ENCODE data around the gene KNOP1.

KNOP1 gene

GRCh38 chr16:19704321-19705145 is 13.5 kb downstream of the KNOP1 start:
- DNase-seq, result peak; percentile 68
- H3K4me3 ChIP-seq (ENCODE audit: low read depth, low read length), result no peak overlapping the region
- in situ Hi-C loops (cut with HindIII; ENCODE audit: low pct_ligation_motif_present, low sequenced_read_pairs), result no loop called here
- no peaks in the 10 kb centered on the region for H3K27me3 ChIP-seq (replicated peaks)
- no peak for TF ChIP-seq CTCF (IDR thresholded peaks at IDR 0.05; ENCODE audit: low read depth, low read length, missing control alignments)
- peak overlapping the region; percentile 77 for H3K27ac ChIP-seq
- H3K36me3 ChIP-seq (replicated peaks), result peaks cover 43% of the 10 kb centered on the region

GRCh38 chr16:19703172-19703889 is 14.7 kb downstream of the KNOP1 start:
- in situ Hi-C loops (cut with HindIII; ENCODE audit: low pct_ligation_motif_present, low sequenced_read_pairs), result no loop called here
- no peak for TF ChIP-seq CTCF (IDR thresholded peaks at IDR 0.05; ENCODE audit: low read depth, low read length, missing control alignments)
- no peak for DNase-seq
- Histone ChIP-seq H3K27ac (no peak overlapping the region), H3K36me3 (replicated peaks) (peaks cover 40% of the 10 kb centered on the region), H3K4me3 (ENCODE audit: low read depth, low read length) (no peak overlapping the region), H3K27me3 (replicated peaks) (no peaks in the 10 kb centered on the region)

- TF ChIP-seq CTCF (IDR thresholded peaks at IDR 0.05; ENCODE audit: low read depth, low read length, missing control alignments), result no peak
- Histone ChIP-seq H3K36me3 (replicated peaks) (peaks cover 33% of the 10 kb centered on the region), H3K4me3 (ENCODE audit: low read depth, low read length) (no peak overlapping the region), H3K27ac (peak overlapping the region; percentile 68), H3K27me3 (replicated peaks) (no peaks in the 10 kb centered on the region)
- DNase-seq, result no peak
- in situ Hi-C loops (cut with HindIII; ENCODE audit: low pct_ligation_motif_present, low sequenced_read_pairs), result no loop called here
These were observed 16.9 kb downstream of the KNOP1 start for GRCh38 chr16:19701091-19701490.

GRCh38 chr16:19700319-19700781 is 17.7 kb downstream of the KNOP1 start:
- no peak for TF ChIP-seq CTCF (IDR thresholded peaks at IDR 0.05; ENCODE audit: low read depth, low read length, missing control alignments)
- in situ Hi-C loops (cut with HindIII; ENCODE audit: low pct_ligation_motif_present, low sequenced_read_pairs), result no loop called here
- Histone ChIP-seq H3K27me3 (replicated peaks) (no peaks in the 10 kb centered on the region), H3K27ac (peak overlapping the region; percentile 68), H3K36me3 (replicated peaks) (peaks cover 30% of the 10 kb centered on the region), H3K4me3 (ENCODE audit: low read depth, low read length) (no peak overlapping the region)
- peak; percentile 66 for DNase-seq

GRCh38 chr16:19699472-19699871 is 18.6 kb downstream of the KNOP1 start:
- peaks cover 22% of the 10 kb centered on the region for H3K36me3 ChIP-seq (replicated peaks)
- no peak overlapping the region for H3K4me3 ChIP-seq (ENCODE audit: low read depth, low read length)
- no peaks in the 10 kb centered on the region for H3K27me3 ChIP-seq (replicated peaks)
- TF ChIP-seq CTCF (IDR thresholded peaks at IDR 0.05; ENCODE audit: low read depth, low read length, missing control alignments), result no peak
- in situ Hi-C loops (cut with HindIII; ENCODE audit: low pct_ligation_motif_present, low sequenced_read_pairs), result no loop called here
- no peak for DNase-seq
- no peak overlapping the region for H3K27ac ChIP-seq
